Measurements from ENCODE around the gene DHX40.
"Not testable (repeated sequence)": the region's sequence is repeated elsewhere in the genome, so short reads cannot be mapped to it uniquely, and the experiment has no call there.

DHX40 gene

DNA sequence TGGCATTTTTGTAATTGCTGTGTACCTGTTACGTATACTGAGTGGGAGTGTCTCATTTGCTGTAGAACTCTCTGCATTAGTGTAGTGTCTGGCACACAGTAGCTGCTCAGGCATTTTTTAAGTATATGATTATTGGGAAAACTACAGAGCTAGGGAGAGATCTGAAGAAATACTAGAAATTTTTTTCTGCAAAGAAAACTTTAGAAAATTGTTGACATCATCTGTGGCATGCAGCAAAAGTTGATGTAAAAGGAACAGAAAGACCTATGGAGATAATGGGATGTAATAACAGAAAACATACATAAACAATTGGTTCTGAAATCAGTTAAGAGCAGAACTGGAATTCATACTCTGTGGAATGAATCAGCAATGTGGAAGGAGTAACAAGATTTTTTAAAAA lies 65.9 kb downstream of the DHX40 start:
- no peak for DNase-seq (ENCODE audit: low read depth in 2 of 2)

DNA sequence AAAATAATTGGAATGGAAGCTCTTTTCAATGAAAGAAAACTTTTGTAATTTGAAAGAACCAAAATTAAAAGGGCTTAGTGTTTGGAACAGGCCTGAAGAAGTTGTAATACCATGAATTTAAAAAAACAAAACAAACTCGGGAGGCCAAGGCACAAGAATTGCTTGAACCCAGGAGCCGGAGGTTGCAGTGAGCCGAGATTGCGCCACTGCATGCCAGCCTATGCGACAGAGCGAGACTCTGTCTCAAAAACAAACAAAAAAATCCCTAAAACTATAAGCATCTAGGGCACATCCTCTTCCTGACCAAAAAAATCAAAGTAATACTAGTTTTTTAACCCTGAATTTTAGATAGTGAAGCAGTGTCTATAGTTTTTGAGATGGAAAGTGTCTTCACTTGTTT lies 67.0 kb downstream of the DHX40 start:
- DNase-seq (ENCODE audit: low read depth in 2 of 2) = no peak

DNA sequence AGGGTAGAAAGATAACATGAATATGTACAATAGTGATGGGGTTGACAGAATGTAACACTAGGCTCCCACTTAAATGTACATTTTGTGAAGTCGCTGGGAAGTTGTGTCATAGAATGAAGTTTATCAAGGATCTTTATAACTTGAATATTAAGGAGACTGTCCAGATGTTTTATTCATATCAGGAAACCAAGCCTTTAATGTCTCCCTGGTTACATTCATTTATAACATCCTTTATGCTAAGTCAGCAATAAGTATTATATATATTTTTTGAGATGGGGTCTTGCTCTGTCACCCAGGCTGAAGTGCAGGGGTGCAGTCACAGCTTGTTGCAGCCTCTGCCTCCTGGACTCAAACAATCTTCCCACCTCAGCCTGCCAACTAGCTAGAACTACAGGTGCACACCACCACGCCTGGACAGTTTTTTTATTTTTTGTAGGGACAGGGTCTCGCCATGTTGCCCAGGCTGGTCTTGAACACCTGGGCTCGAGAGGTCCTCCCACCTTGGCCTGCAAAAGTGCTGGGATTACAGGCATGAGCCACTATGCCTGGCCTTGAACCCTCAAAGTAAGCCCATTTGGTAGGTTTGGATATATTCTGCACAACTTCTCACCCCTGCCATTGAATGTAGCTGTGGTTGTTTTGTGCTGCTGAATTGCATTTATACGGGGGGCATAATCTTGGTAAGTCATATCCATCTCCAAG lies 68.4 kb downstream of the DHX40 start:
- no peak for DNase-seq (ENCODE audit: low read depth in 2 of 2)

DNA sequence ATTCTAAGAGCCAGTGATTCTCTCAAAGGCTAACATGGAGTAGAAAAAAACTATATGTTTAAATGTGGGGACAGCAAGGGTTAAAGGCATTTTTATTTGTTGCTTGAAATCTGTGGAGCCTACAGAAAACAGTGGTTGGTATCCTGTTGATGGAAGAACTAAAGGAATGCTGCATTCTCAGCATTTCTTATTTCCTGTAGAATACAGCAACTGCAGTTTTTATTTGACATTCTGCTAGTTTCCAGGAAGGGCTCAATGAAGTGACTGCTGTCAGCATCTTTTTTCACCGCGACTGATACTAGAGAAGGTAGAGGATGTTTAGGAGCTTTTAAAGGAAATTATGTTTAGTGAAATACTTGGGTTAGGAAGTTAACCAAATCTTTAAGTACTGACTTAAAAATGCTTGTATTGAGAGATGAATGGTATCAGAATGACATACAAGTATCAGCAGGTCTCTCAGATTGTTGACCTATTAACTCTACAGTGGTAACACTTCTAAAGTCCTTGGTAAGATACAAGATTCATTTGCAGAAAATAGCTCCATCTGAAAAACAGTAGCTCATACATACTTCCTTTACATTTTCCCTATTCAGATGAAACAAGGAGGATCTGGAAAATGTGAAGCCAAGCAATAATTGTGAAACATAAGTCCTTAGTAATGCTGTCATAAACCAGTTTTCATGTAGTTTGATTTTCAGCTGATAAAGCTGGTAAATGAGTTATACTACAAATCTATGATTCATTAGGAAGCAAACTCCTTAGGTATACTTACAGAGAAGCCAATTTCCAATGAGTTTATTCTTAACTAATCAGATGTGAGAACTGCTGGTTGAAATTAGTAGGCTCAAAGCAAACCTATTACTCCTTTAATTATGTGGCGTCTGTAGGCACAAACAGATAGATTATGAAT lies 69.5 kb downstream of the DHX40 start:
- no peak for DNase-seq (ENCODE audit: low read depth in 2 of 2)

DNA sequence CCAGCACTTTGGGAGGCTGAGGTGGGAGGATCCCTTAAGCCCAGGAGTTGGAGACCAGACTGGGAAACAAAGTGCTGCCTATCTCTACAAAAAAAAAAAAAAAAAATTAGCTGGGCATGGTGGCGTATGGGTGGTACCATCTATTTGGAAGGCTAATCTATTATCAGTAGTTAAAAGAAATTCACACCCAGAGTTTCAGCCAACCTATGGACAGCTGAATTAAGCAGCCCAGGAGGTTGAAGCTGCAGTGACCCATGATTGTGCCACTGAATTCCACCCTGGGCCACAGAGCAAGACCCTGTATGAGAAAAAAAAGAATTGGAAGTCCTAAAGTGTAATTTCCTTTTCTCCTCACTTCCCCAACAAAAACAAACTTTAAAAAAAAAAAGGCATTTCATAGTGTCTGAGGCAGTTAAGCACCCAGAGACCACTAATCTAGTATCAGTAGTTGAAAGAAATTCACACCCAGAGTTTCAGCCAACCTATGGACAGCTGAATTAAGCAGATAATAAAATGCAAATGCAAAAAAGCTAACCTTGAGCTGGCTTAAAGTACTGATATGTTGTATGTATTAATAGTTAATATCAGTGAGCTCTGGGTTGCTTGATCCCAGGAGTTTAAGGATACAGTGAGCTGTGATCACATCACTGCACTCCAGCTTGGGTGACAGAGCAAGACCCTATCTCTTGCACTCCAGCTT lies 72.4 kb downstream of the DHX40 start:
- DNase-seq (ENCODE audit: low read depth in 2 of 2) = no peak

DNA sequence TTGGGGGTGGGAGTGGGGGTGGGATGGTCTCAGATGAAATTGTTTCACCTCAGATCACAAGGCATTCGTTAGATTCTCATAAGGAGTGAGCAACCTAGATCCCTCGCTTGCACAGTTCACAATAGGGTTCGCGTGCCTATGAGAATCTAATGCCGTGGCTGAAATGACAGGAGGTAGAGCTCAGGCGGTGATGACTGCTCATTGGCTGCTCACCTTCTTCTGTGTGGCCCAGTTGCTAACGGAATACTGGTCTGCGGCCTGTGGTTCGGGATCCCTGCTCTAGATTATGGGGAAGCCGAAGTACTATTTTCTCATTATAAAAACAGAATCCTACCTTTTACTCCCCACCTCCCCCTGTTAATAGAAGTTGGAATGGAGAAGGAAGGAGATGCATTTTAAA lies 73.1 kb downstream of the DHX40 start:
- DNase-seq (ENCODE audit: low read depth in 2 of 2) = no peak

DNA sequence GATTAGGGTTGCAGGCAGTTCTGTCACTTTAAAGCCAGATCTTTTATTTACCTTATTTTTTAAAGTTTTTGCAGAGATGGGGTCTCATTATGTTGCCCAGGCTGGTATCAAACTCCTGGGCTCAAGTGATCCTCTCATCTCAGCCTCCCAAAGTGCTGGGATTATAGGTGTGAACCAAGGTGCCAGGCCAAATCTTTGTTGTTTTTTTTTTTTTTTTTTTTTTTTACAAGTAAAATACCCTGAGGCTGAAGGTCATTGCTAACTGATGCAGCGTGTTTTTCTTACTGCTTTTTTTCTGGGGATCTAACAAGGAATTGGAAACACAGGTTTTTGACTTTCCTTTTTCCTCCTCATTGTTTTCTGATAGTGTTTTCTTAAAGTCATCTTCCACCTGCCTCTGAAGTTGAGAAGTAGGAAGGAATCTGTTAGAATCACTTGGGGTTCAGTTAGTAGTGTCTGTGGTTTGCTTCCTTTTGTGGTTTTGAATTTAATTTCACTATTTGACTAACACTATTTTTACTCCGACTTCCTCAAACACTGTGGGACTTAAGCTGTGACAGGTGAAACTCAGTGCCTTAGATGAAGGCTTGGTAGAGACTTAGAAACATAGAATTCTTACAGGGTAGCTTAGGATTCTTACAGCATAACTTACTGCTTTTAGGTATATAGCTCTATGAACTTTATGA lies 76.5 kb downstream of the DHX40 start:
- DNase-seq (ENCODE audit: low read depth in 2 of 2) = no peak

DNA sequence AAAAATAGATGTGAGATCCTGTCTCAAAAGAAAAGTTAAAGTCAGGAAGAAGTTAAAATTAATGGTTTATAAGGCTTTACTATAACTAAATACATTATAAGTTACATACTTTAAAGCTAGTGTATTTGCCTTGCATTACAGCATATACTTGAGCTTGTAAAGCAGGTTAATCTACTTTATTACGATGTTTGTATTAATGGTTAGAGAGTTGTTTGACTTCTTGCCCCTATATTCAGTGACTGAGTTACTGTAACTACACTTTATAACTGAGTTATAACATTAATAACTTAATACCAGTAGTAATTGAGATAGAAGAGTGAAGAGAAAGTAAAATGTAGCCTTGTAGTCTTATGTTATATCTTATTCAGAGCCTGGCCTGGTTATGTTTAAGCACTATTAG lies 77.2 kb downstream of the DHX40 start:
- no peak for DNase-seq (ENCODE audit: low read depth in 2 of 2)

DNA sequence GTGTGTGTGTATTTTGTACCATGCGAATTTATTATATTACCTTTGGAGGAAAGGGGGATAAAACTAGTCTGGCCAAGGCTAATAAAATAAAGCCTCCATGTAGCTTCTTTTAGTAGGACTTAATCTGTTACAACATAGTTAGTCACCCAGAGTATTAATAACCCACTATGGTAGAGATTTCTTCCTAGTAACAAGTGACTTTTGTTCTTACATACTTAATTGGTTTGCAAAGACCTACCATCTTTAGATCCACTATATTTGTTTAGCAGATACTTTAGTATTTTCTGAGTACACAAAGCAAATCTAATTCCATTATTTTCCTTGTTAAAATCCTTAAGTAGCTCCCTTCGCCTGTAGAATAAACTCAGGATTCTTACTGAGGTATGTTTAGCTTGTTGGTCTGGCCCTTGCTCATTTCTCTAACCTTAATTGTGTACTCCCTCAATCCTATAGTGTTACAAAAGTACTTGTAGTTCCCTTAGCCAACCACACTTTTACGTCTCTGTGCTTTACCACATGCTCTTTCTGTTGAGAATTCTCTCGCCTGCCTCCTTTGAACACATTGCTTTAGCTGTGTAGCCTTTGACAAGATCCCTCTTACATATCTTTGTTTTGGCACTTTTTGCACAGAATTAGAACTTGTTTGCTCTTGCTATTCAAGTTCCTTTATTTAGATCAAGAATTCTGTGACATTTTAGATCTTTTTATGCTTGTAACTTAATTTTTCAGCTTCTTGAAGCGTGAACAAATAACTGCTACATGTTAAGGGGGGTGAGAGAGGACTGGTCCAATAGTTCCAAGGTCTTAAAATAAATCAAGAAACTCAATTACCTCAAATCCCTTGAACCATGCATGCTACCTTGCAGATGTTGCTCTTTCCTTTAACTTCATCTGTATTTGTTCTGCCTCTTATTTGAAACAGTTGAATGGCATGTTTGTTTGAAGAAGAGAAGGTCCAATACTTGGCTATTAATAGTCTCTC lies 78.0 kb downstream of the DHX40 start:
- DNase-seq (ENCODE audit: low read depth in 2 of 2) = no peak

DNA sequence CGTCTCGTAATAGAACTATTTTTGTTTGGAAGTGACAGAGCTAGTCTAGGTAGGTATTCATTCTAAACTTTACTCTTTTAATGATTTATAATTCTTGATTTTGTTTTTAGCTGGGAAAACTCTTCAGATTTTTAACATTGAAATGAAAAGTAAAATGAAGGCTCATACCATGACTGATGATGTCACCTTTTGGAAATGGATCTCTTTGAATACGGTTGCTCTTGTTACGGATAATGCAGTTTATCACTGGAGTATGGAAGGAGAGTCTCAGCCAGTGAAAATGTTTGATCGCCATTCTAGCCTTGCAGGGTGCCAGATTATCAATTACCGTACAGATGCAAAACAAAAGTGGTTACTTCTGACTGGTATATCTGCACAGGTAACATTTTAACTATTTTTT lies 81.9 kb downstream of the DHX40 start:
- DNase-seq (ENCODE audit: low read depth in 2 of 2) = no peak

DNA sequence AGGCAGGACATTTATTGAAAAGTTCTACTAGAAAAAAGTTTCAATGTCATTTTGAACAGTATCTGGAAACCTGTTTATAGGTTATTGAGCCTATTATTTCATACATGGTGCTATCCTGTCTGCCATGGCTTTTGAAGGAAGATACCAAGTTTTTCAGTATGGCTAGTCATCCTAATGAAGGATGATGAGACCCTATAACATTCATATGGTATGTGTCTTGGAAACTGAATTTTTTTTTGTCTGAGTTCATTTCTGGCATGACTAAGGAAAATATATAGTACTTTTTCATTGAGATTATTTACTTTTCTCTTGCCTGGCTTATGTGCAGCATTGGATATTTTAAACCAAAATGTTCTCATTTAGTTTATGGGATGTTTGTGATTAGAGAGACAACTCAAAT lies 84.5 kb downstream of the DHX40 start:
- no peak for DNase-seq (ENCODE audit: low read depth in 2 of 2)

DNA sequence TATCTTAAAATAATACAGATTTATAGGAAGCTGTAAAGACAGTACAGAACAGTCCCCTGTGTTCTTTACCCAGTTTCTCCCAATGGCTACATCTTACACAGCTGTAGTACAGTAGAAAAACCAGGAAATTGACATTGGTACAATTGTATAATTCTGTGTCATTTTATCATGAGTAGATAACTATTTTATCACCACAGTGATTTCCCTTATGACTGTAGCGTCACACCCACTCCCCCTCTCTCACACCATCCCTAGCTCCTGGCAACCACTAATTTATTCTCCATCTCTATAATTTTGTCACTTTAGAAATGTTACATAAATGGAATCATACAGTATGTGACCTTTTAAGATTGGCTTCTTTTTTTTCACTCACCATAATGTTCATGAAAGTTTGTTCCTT lies 85.2 kb downstream of the DHX40 start:
- DNase-seq (ENCODE audit: low read depth in 2 of 2) = no peak

DNA sequence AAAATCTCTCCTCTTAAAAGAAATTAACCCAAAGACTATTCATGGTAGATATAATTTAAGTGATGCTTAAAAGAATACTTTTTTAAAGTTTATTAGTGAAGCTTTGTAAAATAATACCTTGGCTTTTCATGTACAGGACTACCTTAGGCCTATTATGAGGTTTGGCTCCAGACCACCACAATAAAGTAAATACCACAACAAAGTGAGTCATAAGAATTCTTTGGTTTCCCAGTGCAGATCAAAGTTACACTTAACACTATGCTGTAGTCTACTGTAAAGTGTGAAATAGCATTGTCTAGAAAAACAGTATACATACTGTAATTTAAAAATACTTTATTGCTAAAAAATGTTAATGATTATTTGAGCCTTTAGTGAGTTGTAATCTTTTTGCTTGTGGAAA lies 85.9 kb downstream of the DHX40 start:
- DNase-seq (ENCODE audit: low read depth in 2 of 2) = no peak

DNA sequence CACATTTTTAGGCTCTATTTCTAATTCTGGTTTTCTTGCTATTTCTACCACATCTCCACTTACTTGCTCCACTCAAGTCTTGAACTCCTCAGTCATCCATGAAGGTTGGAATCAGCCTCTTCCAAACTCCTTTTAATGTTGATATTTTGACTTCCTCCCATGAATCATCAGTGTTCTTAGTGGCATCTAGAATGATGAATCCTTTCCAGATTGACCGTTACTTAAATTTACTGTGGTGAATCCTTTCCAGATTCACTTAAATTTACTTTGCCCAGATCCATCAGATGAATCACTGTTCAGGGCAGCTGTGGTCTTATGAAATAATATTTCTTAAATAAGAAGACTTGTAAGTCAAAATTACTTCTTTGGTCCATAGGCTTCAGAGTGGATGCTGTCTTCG lies 86.7 kb downstream of the DHX40 start:
- no peak for DNase-seq (ENCODE audit: low read depth in 2 of 2)

DNA sequence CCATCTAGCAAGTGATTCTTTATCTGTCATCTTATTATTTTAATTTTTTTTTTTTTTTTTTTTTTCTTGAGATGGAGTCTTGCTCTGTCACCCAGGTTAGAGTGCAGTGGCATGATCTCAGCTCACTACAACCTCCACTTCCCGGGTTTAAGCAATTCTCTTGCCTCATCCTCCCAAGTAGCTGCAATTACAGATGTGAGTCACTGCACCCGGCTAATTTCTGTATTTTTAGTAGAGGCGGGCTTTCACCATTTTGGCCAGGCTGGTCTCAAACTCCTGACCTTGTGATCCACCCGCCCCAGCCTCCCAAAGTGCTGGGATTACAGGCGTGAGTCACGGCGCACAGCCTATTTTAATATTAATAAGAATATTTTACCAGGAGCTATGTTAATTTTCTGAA lies 91.2 kb downstream of the DHX40 start:
- not testable (repeated sequence) for DNase-seq (ENCODE audit: low read depth in 2 of 2)

Measured in stimulated activated CD4-positive, alpha-beta T cell treated with anti-CD3 and anti-CD28 coated beads, Interleukin-4, amount 100 ng/mL, for 48 hours (primary cell).